GM21737 (cell line): ENCODE data around the gene USP37.
A peak's percentile ranks its signal among the peaks of the same experiment; 100 is the strongest.
"Not testable (repeated sequence)": the region's sequence is repeated elsewhere in the genome, so short reads cannot be mapped to it uniquely, and the experiment has no call there.

Experiments used
- ATAC-seq: cut with Tn5 transposase; IDR thresholded peaks from one replicate; pipeline ENCODE4 v1.9.1; 2021; ENCODE audit warnings: mild to moderate bottlenecking, moderate library complexity; ENCODE audit not compliant: unreplicated experiment

The USP37 gene

GRCh38 chr2:218554225-218554624 is 13.9 kb downstream of the USP37 start:
- not testable (repeated sequence) for ATAC-seq

- ATAC-seq, result no peak
Measured at GRCh38 chr2:218547978-218548377, 20.2 kb downstream of the USP37 start.

GRCh38 chr2:218547511-218547910 is 20.6 kb downstream of the USP37 start:
- no peak for ATAC-seq

GRCh38 chr2:218546012-218546411 is 22.1 kb downstream of the USP37 start:
- ATAC-seq, result no peak

- ATAC-seq, result no peak
Measured at GRCh38 chr2:218540015-218540414, 28.1 kb downstream of the USP37 start.

- no peak for ATAC-seq
Measured at GRCh38 chr2:218536804-218537494, 31.2 kb downstream of the USP37 start.

GRCh38 chr2:218529990-218530389 is 38.2 kb downstream of the USP37 start:
- ATAC-seq, result no peak

GRCh38 chr2:218528409-218528808 is 39.7 kb downstream of the USP37 start:
- ATAC-seq, result not testable (repeated sequence)

- no peak for ATAC-seq
Measured at GRCh38 chr2:218523651-218524050, 44.5 kb downstream of the USP37 start.

GRCh38 chr2:218518876-218519275 is 49.3 kb downstream of the USP37 start:
- ATAC-seq, result no peak

- ATAC-seq, result peak; percentile 56
Measured at GRCh38 chr2:218517434-218518206, 50.5 kb downstream of the USP37 start.

GRCh38 chr2:218516614-218517013 is 51.5 kb downstream of the USP37 start:
- no peak for ATAC-seq

GRCh38 chr2:218513676-218514075 is 54.5 kb downstream of the USP37 start:
- ATAC-seq, result no peak

GRCh38 chr2:218508299-218508698 is 59.9 kb downstream of the USP37 start:
- no peak for ATAC-seq

- ATAC-seq, result no peak
Measured at GRCh38 chr2:218505754-218506371, 62.3 kb downstream of the USP37 start.

GRCh38 chr2:218501665-218502064 is 66.5 kb downstream of the USP37 start:
- no peak for ATAC-seq

- no peak for ATAC-seq
Measured at GRCh38 chr2:218500501-218501060, 67.6 kb downstream of the USP37 start.

GRCh38 chr2:218485986-218486667 is 82.0 kb downstream of the USP37 start:
- ATAC-seq, result no peak

- no peak for ATAC-seq
Measured at GRCh38 chr2:218482651-218483050, 85.5 kb downstream of the USP37 start.

- ATAC-seq, result no peak
Measured at GRCh38 chr2:218479595-218479994, 88.6 kb downstream of the USP37 start.

GRCh38 chr2:218478544-218478943 is 89.6 kb downstream of the USP37 start:
- ATAC-seq, result no peak
